Cortex of kidney (tissue), 1 donor: ENCODE measurements around the gene KCNIP4.

Source experiments
- DNase-seq: peaks from one replicate; lab custom pipeline; 2025; lab: John Stamatoyannopoulos, UW

Gene KCNIP4

DNA sequence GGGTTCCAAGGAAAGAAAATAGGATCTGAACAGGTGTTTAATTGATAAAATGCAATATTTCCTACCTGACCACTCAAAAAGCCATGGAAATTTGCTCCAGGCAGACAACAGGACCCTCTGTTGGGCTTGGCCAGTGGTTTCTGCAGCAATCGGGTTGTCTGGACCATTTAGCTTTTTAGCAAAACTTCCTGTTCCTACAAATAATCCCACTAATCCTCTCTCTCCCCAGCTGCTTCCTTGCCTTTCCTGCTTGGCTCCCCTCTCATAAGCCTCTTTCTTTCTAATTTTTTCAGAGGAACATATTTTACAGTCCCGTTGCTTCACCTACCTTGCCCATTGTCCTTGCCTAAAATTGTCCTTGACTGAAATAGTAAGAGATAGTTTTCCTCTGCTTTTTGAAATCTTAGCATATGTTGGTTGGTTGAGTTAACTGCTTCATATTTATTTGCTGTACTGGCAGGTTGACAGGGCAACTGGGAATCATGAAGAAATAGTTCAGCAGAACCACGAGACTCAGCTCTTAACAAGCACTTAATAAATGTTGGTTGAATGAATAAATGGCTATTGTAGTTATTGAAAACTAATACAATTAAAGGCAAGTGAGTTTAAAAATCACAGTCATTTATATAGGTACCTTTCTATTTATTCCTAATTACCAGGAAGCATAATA lies 259.8 kb downstream of the KCNIP4 start:
- no peak for DNase-seq

DNA sequence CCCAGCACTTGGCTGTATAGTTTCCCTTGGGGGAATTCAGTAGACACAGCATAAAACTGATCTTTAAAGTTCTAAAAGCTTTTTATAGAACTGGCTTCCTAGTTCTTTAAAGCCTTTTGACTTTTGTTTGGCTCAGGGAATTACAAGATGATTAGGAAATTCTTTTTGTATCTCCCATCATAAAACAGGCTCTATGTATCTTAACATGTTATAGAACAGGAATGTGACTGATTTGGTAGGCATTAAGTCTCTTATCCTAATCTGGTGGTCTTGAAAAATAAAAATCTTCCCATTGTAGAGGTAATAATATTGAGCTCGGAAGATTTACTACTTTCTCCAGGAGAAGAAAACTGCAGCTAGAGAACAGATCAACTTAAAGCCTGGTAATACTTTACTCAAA lies 262.7 kb downstream of the KCNIP4 start:
- no peak for DNase-seq

DNA sequence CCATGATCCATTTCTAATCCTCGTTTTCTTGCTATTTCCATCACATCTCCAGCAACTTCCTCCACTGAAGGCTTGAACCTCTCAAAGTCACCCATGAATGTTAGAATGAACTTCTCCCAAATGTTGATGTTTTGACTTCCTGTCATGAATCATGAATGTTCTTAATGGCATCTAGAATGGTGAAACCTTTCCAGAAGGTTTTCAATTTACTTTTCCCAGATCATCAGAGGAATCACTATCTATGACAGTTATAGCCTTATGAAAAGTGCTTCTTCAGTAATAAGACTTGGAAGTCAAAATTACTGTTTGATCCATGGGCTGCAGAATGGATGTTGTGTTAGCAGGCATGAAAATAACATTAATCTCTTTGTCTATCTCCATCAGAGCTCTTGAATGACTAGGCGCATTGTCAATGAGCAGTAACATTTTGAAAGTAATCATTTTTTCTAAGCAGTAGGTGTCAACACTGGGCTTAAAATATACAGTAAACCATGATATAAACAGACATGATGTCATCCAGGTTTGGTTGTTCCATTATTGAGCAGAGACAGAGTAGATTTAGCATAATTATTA lies 268.2 kb downstream of the KCNIP4 start:
- no peak for DNase-seq

DNA sequence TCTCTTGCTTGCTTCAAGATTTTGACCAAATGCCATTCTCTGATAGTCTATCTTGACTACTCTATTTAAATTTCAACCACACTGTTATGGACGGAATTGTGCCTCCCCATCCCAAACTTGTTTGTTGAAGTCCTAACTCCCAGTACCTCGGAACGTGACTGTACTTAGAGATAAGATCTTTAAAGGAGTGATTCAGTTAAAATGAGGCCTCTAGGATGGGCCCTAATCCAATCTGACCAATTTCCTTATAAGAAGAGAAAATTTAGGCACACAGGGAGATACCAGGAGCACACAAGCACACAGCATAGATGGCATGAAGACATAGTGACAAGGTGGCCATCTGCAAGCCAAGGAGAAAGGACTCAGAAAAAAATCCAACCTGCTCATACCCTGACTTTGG lies 269.9 kb downstream of the KCNIP4 start:
- DNase-seq, result no peak

DNA sequence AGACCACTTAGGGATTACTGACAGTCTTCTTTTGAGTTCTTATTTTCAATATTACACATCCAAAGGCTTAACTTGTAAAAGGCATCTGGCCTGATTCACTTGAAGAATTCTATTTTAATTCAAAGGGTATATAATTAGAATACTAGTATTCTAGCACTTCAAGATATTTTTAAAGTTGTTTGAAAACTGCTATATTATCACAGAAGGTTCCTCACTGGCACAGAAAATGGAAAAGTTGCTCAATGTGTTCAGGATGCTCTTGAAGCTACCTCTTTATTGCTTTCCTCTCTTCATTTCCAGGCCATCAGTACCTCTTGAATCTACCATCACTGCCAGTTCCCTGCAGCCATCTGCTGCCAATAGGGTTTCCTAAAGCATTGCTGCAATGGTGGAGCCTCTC lies 271.4 kb downstream of the KCNIP4 start:
- no peak for DNase-seq

- DNase-seq, result no peak
These were observed 284.2 kb downstream of the KCNIP4 start for GRCh38 chr4:21664355-21664754.

GRCh38 chr4:21656832-21657231 lies 291.7 kb downstream of the KCNIP4 start:
- DNase-seq, result no peak

- DNase-seq, result no peak
These were observed 293.5 kb downstream of the KCNIP4 start for GRCh38 chr4:21655031-21655430.

DNA sequence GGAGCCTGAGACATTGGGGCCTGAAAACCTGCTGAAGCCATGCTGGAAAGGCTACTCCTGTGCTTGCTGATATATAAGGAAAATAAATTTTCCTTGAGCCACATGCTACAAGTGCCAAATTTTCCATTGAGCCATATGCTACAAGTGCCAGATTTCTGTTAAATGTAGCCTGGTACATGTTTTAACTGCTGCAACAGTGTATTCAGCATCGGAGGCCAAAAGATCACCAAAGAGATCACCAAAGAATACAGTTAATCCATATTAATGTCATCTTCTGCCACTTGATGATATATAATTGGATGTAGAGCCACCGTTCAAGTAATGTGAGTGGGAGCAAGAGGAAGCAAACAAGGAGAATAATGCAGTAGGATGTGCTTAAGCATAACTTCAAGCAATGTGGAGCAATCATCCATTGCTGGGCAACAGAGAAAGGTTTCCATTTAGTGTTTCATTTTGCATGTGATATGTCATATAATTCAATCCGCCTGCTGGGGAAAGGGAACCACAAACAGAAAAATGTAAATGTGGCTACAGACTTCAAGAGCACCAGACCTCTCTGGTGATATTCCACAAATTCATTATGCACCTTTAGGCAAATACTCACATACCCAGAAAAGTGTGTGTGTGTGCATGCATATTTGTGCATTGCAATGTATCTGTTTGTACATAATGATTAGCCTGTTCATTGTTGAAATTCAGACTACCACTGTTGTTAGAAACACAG lies 295.9 kb downstream of the KCNIP4 start:
- DNase-seq, result no peak

GRCh38 chr4:21649391-21650090 lies 299.0 kb downstream of the KCNIP4 start:
- DNase-seq, result no peak

DNA sequence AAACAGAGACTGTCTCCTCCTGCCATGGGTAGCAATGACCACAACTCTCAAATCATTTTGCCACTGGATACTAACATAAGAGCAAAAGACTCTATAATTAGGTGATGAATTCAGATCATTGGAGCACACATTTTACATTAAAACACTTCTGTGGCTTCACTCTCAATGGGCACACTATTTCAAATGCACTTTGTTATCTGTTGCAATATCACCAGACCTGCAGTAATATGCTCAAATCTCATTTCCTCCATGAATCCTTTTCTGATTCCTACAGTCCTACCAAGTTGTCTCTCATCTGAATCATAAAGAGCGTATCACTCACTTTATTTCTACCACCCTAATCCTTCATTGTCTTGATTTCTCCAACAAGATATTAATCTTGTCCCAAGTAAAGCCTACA lies 302.8 kb downstream of the KCNIP4 start:
- no peak for DNase-seq

DNA sequence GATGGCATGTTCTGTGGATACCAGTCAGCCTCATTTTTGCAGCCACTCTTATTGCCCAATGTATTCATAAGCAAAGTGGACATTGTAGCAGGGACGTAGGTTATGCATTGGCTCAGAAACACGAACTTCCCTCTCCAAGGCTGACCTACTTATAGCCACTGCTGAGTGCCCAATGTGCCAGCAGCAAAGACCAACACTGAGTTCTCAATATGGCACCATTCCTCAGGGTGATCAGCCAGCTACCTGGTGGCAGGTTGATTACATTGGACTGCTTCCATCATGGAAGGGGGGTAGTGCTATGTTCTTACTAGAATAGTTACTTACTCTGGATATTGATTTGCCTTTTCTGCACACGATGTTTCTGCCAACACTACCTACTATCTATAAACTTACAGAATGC lies 306.9 kb downstream of the KCNIP4 start:
- DNase-seq, result no peak

GRCh38 chr4:21638171-21638725 lies 310.3 kb downstream of the KCNIP4 start:
- no peak for DNase-seq

DNA sequence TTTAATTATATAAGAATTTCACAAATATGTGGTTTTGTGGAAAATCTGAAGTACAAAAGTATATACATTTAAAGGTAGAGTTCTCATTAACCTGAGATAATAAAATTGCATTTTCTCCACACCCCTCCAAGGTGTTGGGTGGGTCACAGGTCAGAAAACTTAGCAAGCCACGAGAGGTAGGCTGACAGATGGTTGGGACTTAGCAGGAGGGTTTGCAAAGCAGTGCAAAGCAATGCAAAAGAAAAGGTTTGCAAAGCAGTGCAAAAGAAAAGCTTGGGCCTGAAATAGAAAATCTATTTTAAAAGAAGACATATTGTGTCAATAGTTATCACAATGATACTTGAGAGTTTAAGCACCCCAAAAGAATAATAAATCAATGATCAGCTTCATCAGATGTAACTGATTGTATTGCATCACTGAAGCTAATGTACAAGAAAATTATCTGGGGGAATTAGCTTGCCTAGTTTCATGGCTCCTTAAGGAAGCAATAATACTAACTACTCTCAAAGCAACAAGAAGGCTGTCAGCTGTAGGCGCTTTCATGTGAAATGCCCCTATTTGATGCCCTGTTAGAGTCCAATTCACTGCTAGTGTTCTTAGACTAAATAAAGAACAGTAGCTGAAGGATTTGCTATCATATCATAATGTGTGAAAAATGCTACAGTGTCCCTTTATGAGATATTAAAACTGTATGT lies 319.5 kb downstream of the KCNIP4 start:
- no peak for DNase-seq

- no peak for DNase-seq
These were observed 320.4 kb downstream of the KCNIP4 start for GRCh38 chr4:21628116-21628670.

DNA sequence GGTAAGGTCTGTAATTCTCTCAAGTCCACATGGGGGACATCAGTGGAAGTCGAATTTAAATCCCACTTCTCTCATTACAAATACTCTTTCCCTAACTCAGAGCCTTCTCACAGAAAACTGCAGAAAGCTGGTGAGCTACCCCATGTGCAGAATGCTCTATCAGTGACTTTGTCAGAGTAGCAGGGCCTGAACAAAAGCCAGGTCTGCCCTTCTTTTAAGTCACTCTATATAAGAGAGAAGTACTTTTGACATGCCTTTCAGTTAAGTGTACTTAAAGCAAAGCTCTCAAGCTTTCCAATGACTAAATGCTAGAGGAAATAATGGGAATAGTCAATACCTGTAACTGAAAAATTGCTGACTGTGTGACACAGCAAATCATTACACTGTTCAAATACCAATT lies 323.1 kb downstream of the KCNIP4 start:
- no peak for DNase-seq

GRCh38 chr4:21605006-21605405 lies 343.6 kb downstream of the KCNIP4 start:
- DNase-seq, result no peak

GRCh38 chr4:21596521-21596920 lies 352.1 kb downstream of the KCNIP4 start:
- DNase-seq, result no peak

DNA sequence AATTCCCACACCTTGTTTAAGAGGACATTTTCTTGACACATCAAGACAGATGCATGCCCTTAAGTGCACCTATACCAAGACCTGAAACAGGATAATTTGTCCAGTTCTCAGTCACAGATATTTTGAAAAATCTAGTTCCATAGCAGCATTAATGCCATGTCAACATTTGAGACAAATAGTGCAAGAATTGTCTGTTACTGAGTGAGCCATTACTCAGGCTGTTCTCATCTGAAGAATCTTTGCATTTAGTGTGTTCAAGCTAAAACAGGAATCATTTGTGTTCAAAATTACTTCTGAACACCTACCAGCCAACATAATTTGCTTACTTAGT lies 354.9 kb downstream of the KCNIP4 start:
- DNase-seq, result no peak

DNA sequence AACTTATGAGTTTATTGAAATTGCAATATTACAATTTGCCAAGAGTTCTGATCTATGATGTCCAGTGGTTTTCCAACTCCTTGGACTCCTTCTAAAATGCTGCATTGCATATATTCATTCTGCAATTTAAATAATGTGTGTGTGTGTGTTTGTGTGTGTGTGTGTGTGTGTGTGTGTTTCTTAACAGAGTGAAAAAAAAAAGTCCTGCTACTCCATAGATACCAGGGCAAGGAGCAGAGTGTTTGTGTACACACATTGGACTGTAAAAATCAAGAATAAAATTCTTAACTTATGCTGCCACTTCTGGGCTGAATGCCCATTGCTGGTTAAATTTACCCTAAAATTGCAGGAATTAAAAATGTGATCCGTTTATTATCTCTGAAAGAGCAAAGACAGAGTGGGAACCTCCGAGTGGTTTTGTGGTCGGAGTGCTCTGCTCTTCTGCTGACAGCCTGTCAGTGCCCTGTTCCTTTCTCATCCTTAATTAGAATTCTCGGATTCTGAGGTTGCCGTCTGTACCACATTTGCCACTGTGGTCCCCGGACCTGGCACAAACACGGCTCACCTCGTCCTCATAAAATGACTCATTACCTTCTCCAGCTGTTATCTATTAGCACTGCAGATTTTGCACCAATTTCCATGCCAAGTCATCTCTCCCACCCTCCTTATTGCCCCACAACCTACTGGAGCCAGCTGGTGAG lies 355.5 kb downstream of the KCNIP4 start:
- DNase-seq, result no peak

GRCh38 chr4:21577056-21577455 lies 371.5 kb downstream of the KCNIP4 start:
- no peak for DNase-seq
